ES-I3 (cell line): ENCODE data around the gene PBRM1.

Experiments used
- H3K36me3 ChIP-seq: 2 replicates; pipeline ENCODE4 v1.6.1; 2013; ENCODE audit warnings: mild to moderate bottlenecking, low read length, control low read depth, moderate library complexity; ENCODE audit not compliant: insufficient read depth
- H3K4me1 ChIP-seq: 2 replicates; pipeline ENCODE4 v1.6.1; 2013; ENCODE audit warnings: mild to moderate bottlenecking, control low read depth, low read length; ENCODE audit not compliant: insufficient read depth
- H3K9ac ChIP-seq: 2 replicates; pipeline ENCODE4 v1.6.1; 2013; ENCODE audit warnings: low read depth, mild to moderate bottlenecking, low read length, moderate library complexity
- H3K9me3 ChIP-seq: 2 replicates; pipeline ENCODE4 v1.6.1; 2013; ENCODE audit warnings: mild to moderate bottlenecking, low read length, moderate library complexity; ENCODE audit not compliant: control insufficient read depth, insufficient read depth

Gene PBRM1

DNA sequence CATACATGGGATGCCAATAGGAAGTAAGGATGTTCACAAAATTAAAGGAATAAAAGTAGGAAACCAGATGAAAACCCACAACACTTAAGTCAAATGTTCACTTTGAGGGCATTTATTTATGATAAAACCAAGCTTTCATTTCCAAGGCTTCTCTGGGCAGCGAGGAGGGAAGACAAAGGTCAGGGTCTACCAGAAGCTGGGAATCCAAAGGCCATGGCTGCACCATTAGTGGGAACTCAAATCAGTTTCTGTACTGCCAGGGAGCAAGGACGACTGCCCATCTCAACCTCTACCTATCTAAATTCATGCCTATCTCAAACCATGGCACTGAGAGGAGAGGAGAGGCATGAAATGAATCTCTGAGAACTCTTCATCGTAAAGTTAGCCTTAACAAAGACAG, 22.6 kb downstream of the PBRM1 start:
- H3K9me3 ChIP-seq: no peaks in the 10 kb centered on the region
- no peaks in the 10 kb centered on the region for H3K4me1 ChIP-seq
- peaks cover 6% of the 10 kb centered on the region; the same call in 1 of the 2 replicates for H3K36me3 ChIP-seq
- H3K9ac ChIP-seq: no peak overlapping the region

DNA sequence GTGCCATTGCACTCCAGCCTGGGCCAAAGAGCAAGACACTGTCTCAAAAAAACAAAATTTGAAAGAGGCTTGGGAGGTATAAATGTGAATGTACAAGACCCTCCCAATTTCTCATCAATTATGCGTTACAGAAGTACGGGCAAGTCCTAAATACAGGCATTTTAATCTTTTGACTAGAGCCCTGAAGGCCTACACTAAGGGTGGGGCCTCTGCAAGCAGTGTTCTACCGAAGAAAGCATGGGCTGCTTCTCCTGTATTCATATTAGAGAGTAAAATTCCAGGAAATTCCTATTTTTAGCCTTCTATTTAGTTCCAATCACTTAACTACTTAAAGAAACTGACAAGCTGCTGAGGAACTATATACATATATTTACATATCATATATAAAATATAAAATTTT, 25.7 kb downstream of the PBRM1 start:
- Histone ChIP-seq H3K36me3 (peaks cover 11% of the 10 kb centered on the region), H3K9me3 (no peaks in the 10 kb centered on the region)

DNA sequence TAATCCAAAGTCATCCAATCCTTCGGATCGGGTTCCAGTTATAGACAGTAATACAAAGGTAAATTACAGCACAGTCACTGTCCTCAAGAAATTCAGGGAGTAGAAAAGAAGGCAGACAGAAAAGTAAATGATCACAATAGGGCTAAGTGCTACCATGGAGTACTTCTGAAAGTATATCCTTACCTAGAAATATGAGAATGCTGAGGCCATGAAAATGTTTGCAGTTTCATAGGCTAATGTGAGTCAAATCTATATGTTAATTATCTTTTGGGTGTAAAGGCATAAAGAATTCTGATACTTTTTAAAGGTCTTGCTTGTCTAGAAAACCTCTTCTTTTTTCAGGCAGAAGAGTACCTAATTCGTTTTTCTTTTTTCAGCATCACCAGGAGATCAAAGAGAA, 29.8 kb downstream of the PBRM1 start:
- Histone ChIP-seq H3K36me3 (peaks cover 5% of the 10 kb centered on the region; the same call in 1 of the 2 replicates), H3K9ac (no peak overlapping the region), H3K4me1 (no peaks in the 10 kb centered on the region), H3K9me3 (no peaks in the 10 kb centered on the region)

More for the DNA sequence above, 25.7 kb downstream of the PBRM1 start:
- no peak overlapping the region for H3K9ac ChIP-seq
- no peaks in the 10 kb centered on the region for H3K4me1 ChIP-seq

DNA sequence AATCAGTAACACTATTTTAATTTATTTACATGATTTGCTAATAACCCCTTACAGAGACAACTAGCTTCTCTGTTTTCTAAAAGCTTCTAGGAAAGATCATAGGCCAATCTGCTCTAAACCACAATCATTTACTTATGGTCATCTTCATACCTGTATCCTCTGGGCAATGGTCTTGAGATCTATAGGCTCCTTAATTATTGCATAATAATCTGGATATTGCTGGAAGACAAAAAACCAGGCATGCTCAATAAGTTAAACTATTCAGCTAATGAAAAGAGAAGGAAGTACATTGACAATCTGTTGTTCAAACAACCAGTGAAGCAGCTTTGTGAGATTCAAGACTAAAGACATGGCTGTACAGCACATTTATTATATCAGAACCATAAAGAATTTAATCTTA, 34.1 kb downstream of the PBRM1 start:
- H3K9me3 ChIP-seq: no peaks in the 10 kb centered on the region
- peaks cover 9% of the 10 kb centered on the region for H3K36me3 ChIP-seq
- no peaks in the 10 kb centered on the region for H3K4me1 ChIP-seq
- H3K9ac ChIP-seq: no peak overlapping the region

DNA sequence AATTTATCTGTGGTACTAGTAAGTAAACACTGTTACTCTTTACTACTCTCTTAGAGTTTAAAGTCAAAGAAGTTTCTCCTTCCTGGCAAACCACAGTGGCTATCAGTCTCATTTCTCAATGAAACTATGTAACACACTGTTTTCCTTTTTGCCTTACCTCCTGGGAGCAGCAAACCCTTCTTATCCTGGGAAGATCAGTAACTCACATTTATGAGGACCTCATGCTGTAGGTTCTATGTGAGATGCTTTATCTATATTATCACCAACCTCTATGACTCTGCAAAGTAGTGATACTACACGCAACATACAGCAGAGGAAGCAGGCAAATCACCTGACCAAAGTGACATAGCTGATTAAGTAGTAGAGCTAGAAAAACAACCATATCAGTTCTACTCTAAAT, 35.3 kb downstream of the PBRM1 start:
- peaks cover 4% of the 10 kb centered on the region for H3K36me3 ChIP-seq
- H3K9me3 ChIP-seq: no peaks in the 10 kb centered on the region
- no peaks in the 10 kb centered on the region for H3K4me1 ChIP-seq
- H3K9ac ChIP-seq: no peak overlapping the region

DNA sequence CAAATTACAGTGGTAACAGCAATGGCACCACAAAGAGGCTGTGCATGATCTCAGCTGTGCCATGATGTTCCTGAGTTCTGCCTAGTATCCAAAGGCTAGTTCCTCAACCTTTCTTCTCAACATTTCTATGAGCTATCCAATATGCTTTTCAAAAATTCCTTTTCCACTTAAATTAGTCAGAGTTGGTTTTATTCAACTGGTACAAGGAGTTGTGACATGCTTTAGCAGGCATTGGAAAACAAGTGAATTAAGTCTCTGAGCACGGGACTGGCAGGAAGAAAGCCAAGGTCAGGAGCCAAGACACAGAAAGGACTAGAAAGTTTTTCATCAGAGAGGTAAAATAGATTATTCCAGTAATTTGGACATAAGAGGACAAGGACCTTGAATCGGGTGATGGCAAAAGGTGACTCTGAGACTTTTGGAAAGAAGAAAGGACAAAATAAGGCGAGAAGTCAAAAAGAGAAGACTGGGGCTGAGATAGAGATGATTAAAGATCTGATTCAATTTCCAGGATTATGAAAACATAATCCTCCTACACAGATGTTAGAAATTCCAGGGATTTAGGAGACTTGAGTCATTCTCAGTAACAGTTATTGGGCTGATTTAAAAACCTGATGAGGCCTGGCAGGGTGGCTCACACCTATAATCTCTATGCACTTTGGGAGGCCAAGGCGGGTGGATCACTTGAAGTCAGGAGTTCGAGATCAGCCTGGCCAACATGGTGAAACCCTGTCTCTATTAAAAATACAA, 36.1 kb downstream of the PBRM1 start:
- no peaks in the 10 kb centered on the region for H3K4me1 ChIP-seq
- peaks cover 4% of the 10 kb centered on the region for H3K36me3 ChIP-seq
- no peak overlapping the region for H3K9ac ChIP-seq
- no peaks in the 10 kb centered on the region for H3K9me3 ChIP-seq

DNA sequence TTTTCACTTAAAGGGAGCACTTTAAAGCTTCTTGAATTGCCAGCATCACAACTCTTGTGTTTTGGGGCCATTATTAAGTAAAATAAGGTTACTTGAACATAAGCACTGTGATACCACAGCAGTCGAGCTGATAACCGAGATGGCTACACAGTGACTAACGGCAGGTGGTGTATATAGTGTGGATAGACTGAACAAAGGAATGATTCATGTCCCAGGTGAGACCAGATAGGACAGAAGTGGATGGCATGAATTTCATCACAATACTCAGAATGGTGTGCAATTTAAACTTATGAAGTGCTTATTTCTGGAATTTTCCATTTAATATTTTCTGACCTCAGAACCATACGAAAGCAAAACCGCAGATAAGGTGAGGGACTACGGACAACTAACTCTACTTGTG, 40.2 kb downstream of the PBRM1 start:
- Histone ChIP-seq H3K9ac (no peak overlapping the region), H3K36me3 (peaks cover 9% of the 10 kb centered on the region), H3K9me3 (no peaks in the 10 kb centered on the region), H3K4me1 (no peaks in the 10 kb centered on the region)

DNA sequence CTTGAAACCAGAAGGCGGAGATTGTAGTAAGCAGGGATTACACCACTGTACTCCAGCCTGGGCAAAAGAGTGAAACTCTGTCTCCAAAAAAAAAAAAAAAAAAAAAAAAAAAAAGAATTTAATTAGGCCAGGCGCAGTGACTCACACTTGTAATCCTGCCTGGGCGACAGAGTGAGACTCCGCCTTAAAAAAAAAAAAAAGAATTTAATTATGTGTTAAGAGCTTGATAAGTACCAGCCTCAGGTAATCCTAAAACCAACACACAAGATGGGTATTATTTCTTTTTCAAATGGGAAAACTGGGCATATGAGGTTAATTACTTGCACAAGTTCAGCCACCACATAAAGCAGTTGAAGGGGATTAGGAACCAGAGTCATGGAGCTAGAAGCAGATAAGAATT, 49.0 kb downstream of the PBRM1 start:
- H3K36me3 ChIP-seq: no peaks in the 10 kb centered on the region
- no peak overlapping the region for H3K9ac ChIP-seq
- no peaks in the 10 kb centered on the region for H3K4me1 ChIP-seq
- no peaks in the 10 kb centered on the region for H3K9me3 ChIP-seq

DNA sequence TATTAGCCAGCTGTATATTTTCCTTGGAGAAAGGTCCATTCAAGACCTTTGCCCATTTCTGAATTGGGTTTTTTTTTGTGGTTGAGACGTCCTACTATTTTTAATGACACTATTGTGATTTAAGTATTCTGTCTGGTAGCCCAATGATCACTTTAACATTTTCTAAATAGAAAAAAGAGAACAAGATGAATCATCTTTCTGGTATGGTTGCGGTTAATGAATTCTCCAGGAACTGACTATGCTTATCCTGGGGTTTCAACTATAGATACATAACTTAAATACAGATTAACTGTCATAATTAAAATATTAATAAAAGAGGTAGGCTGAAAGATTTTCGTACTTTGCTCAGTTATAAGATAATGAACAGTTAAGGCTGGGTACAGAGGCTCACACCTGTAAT, 51.9 kb downstream of the PBRM1 start:
- Histone ChIP-seq H3K9me3 (no peaks in the 10 kb centered on the region), H3K36me3 (peaks cover 2% of the 10 kb centered on the region; the same call in 1 of the 2 replicates), H3K4me1 (no peaks in the 10 kb centered on the region), H3K9ac (no peak overlapping the region)

DNA sequence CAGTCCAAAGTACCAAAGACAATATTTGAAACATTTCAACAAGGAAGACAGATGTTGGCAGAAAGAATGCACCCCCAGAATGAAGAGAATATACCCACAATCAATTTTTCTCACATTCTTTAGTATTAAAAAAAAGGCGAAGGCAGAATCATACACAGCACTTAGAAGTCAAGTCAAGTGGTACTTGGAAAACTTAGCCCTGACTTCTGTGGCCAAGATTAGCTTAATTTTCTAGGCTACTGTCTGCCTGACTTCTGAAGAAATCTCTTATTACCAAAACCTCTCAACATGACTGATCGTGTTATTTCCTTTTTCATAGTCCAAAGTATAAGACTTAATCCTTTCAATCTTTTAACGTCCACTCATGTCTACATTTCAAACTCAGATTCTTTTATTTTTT, 60.7 kb downstream of the PBRM1 start:
- no peak overlapping the region for H3K9ac ChIP-seq

DNA sequence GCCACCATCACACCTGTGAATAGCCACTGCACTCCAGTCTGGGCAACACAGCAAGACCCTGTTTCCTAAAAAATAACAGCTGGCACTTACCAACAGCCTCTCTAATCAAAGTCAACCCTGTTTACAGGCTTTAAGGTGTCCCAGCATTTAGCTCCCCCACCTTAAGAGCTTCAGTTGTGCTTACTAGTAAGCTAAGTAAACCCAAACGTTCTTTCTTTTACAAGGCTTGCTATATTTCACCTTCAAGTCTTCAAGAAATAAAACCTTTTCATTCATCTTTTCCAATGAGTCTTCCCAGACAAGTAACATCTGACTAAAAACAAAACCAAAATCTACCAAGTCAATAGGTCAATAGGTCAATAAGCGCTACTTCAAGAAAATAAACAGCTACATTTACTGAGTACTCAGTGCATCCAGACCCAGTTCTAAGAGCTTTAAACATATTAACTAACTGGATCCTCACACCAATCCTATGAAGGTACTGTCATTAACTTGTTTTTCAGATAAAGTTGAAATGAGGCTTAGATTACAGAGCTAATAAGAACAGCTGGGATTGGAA, 62.4 kb downstream of the PBRM1 start:
- Histone ChIP-seq H3K9me3 (no peaks in the 10 kb centered on the region), H3K9ac (no peak overlapping the region), H3K4me1 (no peaks in the 10 kb centered on the region), H3K36me3 (no peaks in the 10 kb centered on the region; the same call in none of the 2 replicates)

More for the DNA sequence above, 60.7 kb downstream of the PBRM1 start:
- H3K9me3 ChIP-seq: no peaks in the 10 kb centered on the region
- H3K4me1 ChIP-seq: no peaks in the 10 kb centered on the region
- no peaks in the 10 kb centered on the region; the same call in 1 of the 2 replicates for H3K36me3 ChIP-seq

DNA sequence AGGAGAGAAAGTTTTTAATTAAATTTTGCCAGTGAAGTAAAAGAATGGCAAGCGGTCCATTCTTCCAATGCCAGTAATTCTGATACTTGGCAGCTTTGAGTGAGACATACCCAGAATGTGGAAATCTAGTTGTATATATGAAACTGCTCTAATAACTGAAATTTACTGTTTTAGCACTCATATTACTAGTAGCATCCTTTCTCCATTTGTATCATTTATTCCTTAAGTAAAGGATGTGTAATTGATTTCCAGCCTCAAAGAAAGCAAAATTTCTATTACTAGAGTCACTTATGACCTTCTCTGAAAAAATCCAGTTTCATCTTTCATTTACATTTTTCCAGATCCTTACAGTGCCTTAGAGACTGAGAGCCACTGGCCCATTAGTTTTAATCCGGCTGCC, 65.1 kb downstream of the PBRM1 start:
- H3K4me1 ChIP-seq: no peaks in the 10 kb centered on the region
- H3K36me3 ChIP-seq: peaks cover 10% of the 10 kb centered on the region
- no peak overlapping the region for H3K9ac ChIP-seq
- H3K9me3 ChIP-seq: no peaks in the 10 kb centered on the region

DNA sequence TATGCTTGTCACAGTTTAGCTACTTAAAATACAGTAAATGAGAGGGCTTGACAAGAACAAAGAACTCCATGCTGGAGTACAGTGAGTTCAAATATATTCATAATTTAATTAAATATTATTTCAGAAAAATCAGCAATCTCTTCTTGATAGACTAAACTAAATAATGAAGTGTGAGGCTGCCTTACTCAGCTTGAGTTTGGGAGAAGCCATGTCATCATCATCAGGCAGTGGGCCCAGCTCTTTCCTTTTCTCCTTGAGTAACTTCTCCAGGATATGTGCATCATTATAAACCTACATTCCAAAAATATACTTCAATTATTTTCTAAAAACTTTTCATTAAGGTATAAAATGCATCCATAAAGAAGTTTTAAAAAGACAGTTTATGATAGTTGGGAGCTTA, 70.5 kb downstream of the PBRM1 start:
- no peaks in the 10 kb centered on the region for H3K4me1 ChIP-seq
- H3K36me3 ChIP-seq: peaks cover 12% of the 10 kb centered on the region
- no peak overlapping the region for H3K9ac ChIP-seq
- no peaks in the 10 kb centered on the region for H3K9me3 ChIP-seq

DNA sequence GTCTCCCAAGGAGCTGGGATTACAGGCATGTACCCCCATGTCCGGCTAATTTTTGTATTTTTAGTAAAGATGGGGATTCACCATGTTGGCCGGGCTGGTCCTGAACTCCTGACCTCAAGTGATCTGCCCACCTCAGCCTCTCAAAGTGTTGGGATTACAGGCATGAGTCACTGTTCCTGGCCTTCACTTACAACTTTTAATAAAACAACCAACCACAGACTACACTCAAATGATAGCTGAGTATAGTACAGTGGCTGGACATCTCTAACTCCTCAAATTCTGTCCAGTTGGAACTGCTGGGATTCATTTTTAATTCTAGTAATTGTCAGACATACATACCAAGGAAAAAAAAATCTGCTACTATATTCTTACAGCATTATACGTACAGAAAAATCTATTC, 71.0 kb downstream of the PBRM1 start:
- no peaks in the 10 kb centered on the region for H3K4me1 ChIP-seq
- H3K9me3 ChIP-seq: no peaks in the 10 kb centered on the region
- peaks cover 12% of the 10 kb centered on the region for H3K36me3 ChIP-seq
- no peak overlapping the region for H3K9ac ChIP-seq

DNA sequence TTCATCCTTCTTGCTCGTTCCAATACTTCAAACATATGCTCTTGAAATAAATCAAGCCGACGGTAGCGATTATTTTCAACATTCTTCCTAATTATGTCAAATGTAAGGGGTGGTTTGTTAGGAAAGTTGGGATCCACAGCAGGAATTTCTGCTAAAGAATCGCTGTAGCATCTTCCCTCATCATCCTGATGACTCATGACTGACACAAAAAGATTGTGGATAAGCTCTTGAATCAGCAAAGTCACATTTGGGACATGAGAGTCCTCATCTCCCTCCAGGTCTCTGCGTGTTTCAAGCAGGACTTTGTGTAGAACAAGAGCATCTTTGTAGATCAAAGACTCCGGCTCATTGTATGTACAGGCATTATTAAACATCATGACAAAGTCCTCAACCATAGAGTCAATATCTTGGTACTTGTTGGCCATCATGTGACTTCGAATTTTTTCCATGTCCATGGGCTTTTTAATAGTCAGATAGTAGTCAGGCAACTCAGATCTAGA, 76.3 kb downstream of the PBRM1 start:
- H3K36me3 ChIP-seq: peaks cover 3% of the 10 kb centered on the region; the same call in 1 of the 2 replicates
- no peak overlapping the region for H3K9ac ChIP-seq
- no peaks in the 10 kb centered on the region for H3K4me1 ChIP-seq
- H3K9me3 ChIP-seq: no peaks in the 10 kb centered on the region
